HepG2 (cell line): ENCODE results near the gene HIRA. TPM values are rescaled to one million over a fixed set of nuclear protein-coding genes. Genes with fewer than 3 reads are reported as not detected.
A peak's percentile ranks its signal among the peaks of the same experiment; 100 is the strongest.

ENCODE experiments used
- ATAC-seq: fragments of 200-7000 bp; cut with Tn5 transposase; 3 replicates; pipeline ENCODE4 v1.9.1; 2020; ENCODE audit warnings: mild to moderate bottlenecking, moderate library complexity
- BruUV-seq: library from RNA; stranded (reverse); fragments of 400-500 nt; replicated peaks from 2 replicates; lab custom pipeline; 2021; lab: Mats Ljungman, UMichigan
- CTCF ChIA-PET: fragments of 300-600 bp; formaldehyde crosslinking; extraction: SDS; loops from one replicate; lab custom pipeline; 2021; ENCODE audit warnings: low total read pairs, inconsistent platforms, low intra/inter-chr PET ratio; lab: Yijun Ruan, JAX
- POLR2A ChIA-PET: fragments of 350-600 bp; sonication (Branson Sonifier 250); formaldehyde crosslinking; loops from one replicate; lab custom pipeline; 2020; ENCODE audit warnings: antibody characterized with exemption, inconsistent platforms; lab: Yijun Ruan, JAX
- DNase-seq: peaks from one replicate; pipeline ENCODE4 v3.0.0-alpha.2; 2015; ENCODE audit warnings: low spot score
- FAIRE-seq: peaks from 3 replicates; lab custom pipeline; 2011; peaks lifted over from hg19 to GRCh38; lab: Jason Lieb, UNC
- H2AFZ ChIP-seq: one replicate; pipeline ENCODE4 v1.6.1; 2011; ENCODE audit warnings: low read length, inconsistent platforms
- H3K27ac ChIP-seq: fragments of 300-600 bp; 3 replicates; pipeline ENCODE4 v1.8.0; 2011; ENCODE audit warnings: mixed run types, mild to moderate bottlenecking, mixed read lengths, low read length, inconsistent platforms; ENCODE audit not compliant: insufficient read depth; ENCODE audit errors: extremely low read length
- H3K27me3 ChIP-seq, 2 experiments: fragments of 200-600 bp in 1 of 2; 2 replicates in 1 of 2; 3 replicates in 1 of 2; pipeline versions ENCODE4 v1.6.0 to v1.8.0; 2011; ENCODE audit warnings: low read length in 2 of 2, mild to moderate bottlenecking in 2 of 2, moderate library complexity in 2 of 2, inconsistent platforms in 1 of 2; ENCODE audit not compliant: insufficient read depth in 2 of 2, control insufficient read depth in 1 of 2
- H3K36me3 ChIP-seq, 2 experiments: fragments of 200-600 bp in 1 of 2; replicated peaks in 1 of 2; 2 replicates in 1 of 2; 3 replicates in 1 of 2; pipeline versions ENCODE4 v1.5.1 to v1.8.0; 2011; ENCODE audit warnings: low read length in 2 of 2, inconsistent platforms in 1 of 2; ENCODE audit not compliant: insufficient read depth in 2 of 2, control insufficient read depth in 1 of 2
- H3K4me1 ChIP-seq: 2 replicates; pipeline ENCODE4 v1.5.1; 2012; ENCODE audit warnings: low read length, inconsistent platforms; ENCODE audit not compliant: insufficient read depth
- H3K4me2 ChIP-seq: 2 replicates; pipeline ENCODE4 v1.6.0; 2011; ENCODE audit warnings: low read depth, low read length, inconsistent platforms
- H3K4me3 ChIP-seq, 3 experiments: fragments of 200-600 bp in 1 of 3; sonication (generic), shearing (Covaris generic) in 1 of 3; replicated peaks in 1 of 3; 2 replicates each; pipeline ENCODE4 v1.5.1; 2011 to 2016; ENCODE audit warnings: low read length in 3 of 3, inconsistent platforms in 2 of 3, low read depth in 2 of 3, mild to moderate bottlenecking in 2 of 3, control low read depth in 1 of 3, mixed read lengths in 1 of 3; ENCODE audit not compliant: insufficient read depth in 1 of 3
- H3K79me2 ChIP-seq: one replicate; pipeline ENCODE4 v1.6.1; 2011; ENCODE audit warnings: low read length, inconsistent platforms; ENCODE audit not compliant: insufficient read depth
- H3K9ac ChIP-seq: 2 replicates; pipeline ENCODE4 v1.6.0; 2011; ENCODE audit warnings: mild to moderate bottlenecking, low read depth, low read length, inconsistent platforms; ENCODE audit not compliant: insufficient read depth
- H3K9me3 ChIP-seq: 2 replicates; pipeline ENCODE4 v1.5.1; 2012; ENCODE audit warnings: mild to moderate bottlenecking, low read length
- H4K20me1 ChIP-seq: 2 replicates; pipeline ENCODE4 v1.6.0; 2011; ENCODE audit warnings: inconsistent platforms, mild to moderate bottlenecking, low read length, moderate library complexity; ENCODE audit not compliant: insufficient read depth
- DPF2 ChIP-seq: sonication (generic); formaldehyde crosslinking; IDR thresholded peaks from 2 replicates; pipeline ENCODE4 v1.4.0; 2020; ENCODE audit warnings: mild to moderate bottlenecking, low read depth, missing genetic modification reagents, borderline replicate concordance
- IRF9 ChIP-seq: sonication (generic); formaldehyde crosslinking; IDR thresholded peaks from 2 replicates; pipeline ENCODE4 v1.8.0; 2022; ENCODE audit warnings: missing genetic modification reagents, mild to moderate bottlenecking, borderline replicate concordance
- MAX ChIP-seq: IDR thresholded peaks from 2 replicates; pipeline ENCODE4 v1.6.1; 2012; ENCODE audit warnings: inconsistent platforms
- NR2F2 ChIP-seq: IDR thresholded peaks from 2 replicates; pipeline ENCODE4 v1.6.1; 2012; ENCODE audit warnings: low read depth, inconsistent platforms, borderline replicate concordance
- PCBP1 ChIP-seq: fragments of 200-400 bp; formaldehyde crosslinking; IDR thresholded peaks from 2 replicates; pipeline ENCODE4 v1.6.1; 2017; ENCODE audit warnings: mild to moderate bottlenecking, low read depth, low read length, borderline replicate concordance
- RBM22 ChIP-seq: fragments of 200-400 bp; formaldehyde crosslinking; optimal IDR thresholded peaks from 2 replicates; pipeline ENCODE3; 2017; ENCODE audit warnings: mild to moderate bottlenecking, low read length, moderate library complexity
- RFX5 ChIP-seq: IDR thresholded peaks from 2 replicates; pipeline ENCODE4 v1.6.1; 2011; ENCODE audit warnings: low read depth, low read length, improper control_type of control experiment
- ZBTB21 ChIP-seq: sonication (generic); formaldehyde crosslinking; IDR thresholded peaks from 2 replicates; pipeline ENCODE4 v1.4.0; 2020; ENCODE audit warnings: missing genetic modification reagents
- ZBTB43 ChIP-seq: sonication (generic); formaldehyde crosslinking; conservative IDR thresholded peaks from 2 replicates; pipeline ENCODE4 v1.4.0; 2020; ENCODE audit warnings: missing genetic modification reagents
- ZBTB7A ChIP-seq: sonication (generic); formaldehyde crosslinking; IDR thresholded peaks from 2 replicates; pipeline ENCODE4 v1.8.0; 2022; ENCODE audit warnings: mild to moderate bottlenecking, missing genetic modification reagents
- ZNF34 ChIP-seq: sonication (generic); formaldehyde crosslinking; IDR thresholded peaks from 2 replicates; pipeline ENCODE4 v1.4.0; 2020; ENCODE audit warnings: mild to moderate bottlenecking, missing genetic modification reagents, borderline replicate concordance
- ZNF350 ChIP-seq: sonication (generic); formaldehyde crosslinking; IDR thresholded peaks from 2 replicates; pipeline ENCODE4 v1.4.0; 2020; ENCODE audit warnings: mild to moderate bottlenecking, low read depth, missing genetic modification reagents, borderline replicate concordance
- ZNF777 ChIP-seq: sonication (generic); formaldehyde crosslinking; IDR thresholded peaks from 2 replicates; pipeline ENCODE4 v1.4.0; 2020; ENCODE audit warnings: missing genetic modification reagents
- WGBS: methylation state at CpG from one replicate; pipeline ENCODE4 v1.1.6; 2017; ENCODE audit warnings: low lambda C conversion rate; 5-methylcytosine and 5-hydroxymethylcytosine counted together
- in situ Hi-C: cut with HindIII; loops from 2 replicates; pipeline ENCODE4 v1.10.0; 2017; ENCODE audit warnings: low pct_unique_long_range_greater_than_20kb; ENCODE audit not compliant: extremely low pct_ligation_motif_present
- intact Hi-C: fragments of 100-400 bp; cut with micrococcal nuclease; formaldehyde crosslinking; loops from one replicate; pipeline ENCODE4 v1.10.0; 2022; ENCODE audit not compliant: unreplicated experiment
- polyA plus RNA-seq, 8 experiments: library from polyadenylated mRNA; depleted of rRNA in 3 of 8; stranded (reverse) in 7 of 8; unstranded in 1 of 8; fragments of >200 nt; fragmentation: Illumina TruSeq in 4 of 8; extraction: Trizol in 4 of 8; gene quantifications; 2 replicates each; pipeline versions ENCODE4 v1.2.1 to v1.2.3, GENCODE V29; 2011 to 2016; ENCODE audit warnings: low read depth in 4 of 8, missing spikeins in 1 of 8, mixed read lengths in 1 of 8; ENCODE audit not compliant: insufficient read depth in 1 of 8
- total RNA-seq, 5 experiments: library from RNA; depleted of rRNA; stranded (reverse); fragments of >200 nt; fragmentation: Illumina TruSeq; extraction: Trizol; gene quantifications; 2 replicates each; pipeline ENCODE4 v1.2.3, GENCODE V29; 2016; ENCODE audit warnings: low read depth in 1 of 5

Gene HIRA
- total and polyA plus RNA-seq, 2 of the 13 experiments (the other 11 are each of a cell fraction or from before 2014, with no cell fraction given): 21.5 to 29.2 TPM

- TF ChIP-seq ZNF34: no peak
- TF ChIP-seq ZBTB7A: no peak
- no peak for TF ChIP-seq NR2F2
Measured at GRCh38 chr22:19344420-19344819, 87.1 kb downstream of the HIRA start (continued).

- H2AFZ ChIP-seq: no peak overlapping the region
- no peak overlapping the region for H3K4me3 ChIP-seq
- intact Hi-C loops: loop anchor here (10.0 kb wide), 1 partner anchor 921 kb away; the partner anchor contains the start of gene RTN4R
- no peak overlapping the region for H3K27ac ChIP-seq
- H3K9me3 ChIP-seq: no peaks in the 10 kb centered on the region
- no peak for TF ChIP-seq PCBP1
- no peak for TF ChIP-seq DPF2
- no peak for TF ChIP-seq ZNF350 (CRISPR knock-in tag)
- TF ChIP-seq RBM22: no peak
- TF ChIP-seq, all 625 proteins: peak for 0
- in situ Hi-C loops: no loop called here
- H4K20me1 ChIP-seq: no peaks in the 10 kb centered on the region
- ChIA-PET POLR2A (no interaction called here), CTCF (no interaction called here)
- H3K9ac ChIP-seq: no peak overlapping the region
- H3K4me1 ChIP-seq: no peaks in the 10 kb centered on the region
- H3K79me2 ChIP-seq: peaks cover under 1% of the 10 kb centered on the region
- H3K36me3 ChIP-seq: peaks cover 16 to 76% of the 10 kb centered on the region in 2 experiments
- ATAC-seq (no peak), FAIRE-seq (no peak), DNase-seq (no peak)
- BruUV-seq: no TSS peak
- H3K4me2 ChIP-seq: no peak overlapping the region
- WGBS: 95% methylated on average over 5 of the region's 5 CpGs
- H3K27me3 ChIP-seq: no peaks in the 10 kb centered on the region
Measured at GRCh38 chr22:19343470-19343869, 88.1 kb downstream of the HIRA start.

- no peaks in the 10 kb centered on the region; the same call in 1 of the 2 replicates for H3K9me3 ChIP-seq
- ATAC-seq: no peak
- H3K9ac ChIP-seq: no peak overlapping the region
- BruUV-seq: no TSS peak
- ChIA-PET POLR2A (no interaction called here), CTCF (no interaction called here)
- 91% methylated on average over 3 of the region's 3 CpGs for WGBS
- H3K27ac ChIP-seq: no peak overlapping the region
- no peak for DNase-seq
- no peak overlapping the region for H3K4me2 ChIP-seq
- H2AFZ ChIP-seq: no peak overlapping the region
- H3K4me3 ChIP-seq: no peak overlapping the region
- H4K20me1 ChIP-seq: no peaks in the 10 kb centered on the region
- intact Hi-C loops: loop anchor here (10.0 kb wide), 1 partner anchor 923 kb away; the partner anchor contains the start of gene RTN4R
- peak; percentile 21 for FAIRE-seq
- no peaks in the 10 kb centered on the region for H3K27me3 ChIP-seq
- peaks cover 7% of the 10 kb centered on the region for H3K4me1 ChIP-seq
- peaks cover 5% of the 10 kb centered on the region for H3K79me2 ChIP-seq
- H3K36me3 ChIP-seq: peaks cover 6 to 73% of the 10 kb centered on the region in 2 experiments
- in situ Hi-C loops: no loop called here
- TF ChIP-seq IRF9 (CRISPR knock-in tag) (no peak), ZBTB43 (CRISPR knock-in tag) (no peak), RFX5 (no peak), ZNF777 (CRISPR knock-in tag) (no peak), ZBTB21 (CRISPR knock-in tag) (no peak), MAX (no peak)
Measured at GRCh38 chr22:19341500-19341899, 90.0 kb downstream of the HIRA start.
